Caki2 (cell line): ENCODE data around the gene SLC34A2. TPM values are rescaled to one million over a fixed set of nuclear protein-coding genes. Genes with fewer than 3 reads are reported as not detected.
"Not testable (repeated sequence)": the region's sequence is repeated elsewhere in the genome, so short reads cannot be mapped to it uniquely, and the experiment has no call there.

Experiments
- DNase-seq: peaks from one replicate; pipeline ENCODE4 v3.0.0-alpha.2; 2015; ENCODE audit warnings: low read depth
- in situ Hi-C: cut with HindIII; loops from 2 replicates; pipeline ENCODE4 v1.10.0; 2016; ENCODE audit warnings: low sequenced_read_pairs, low pct_unique_long_range_greater_than_20kb, mixed read lengths
- total RNA-seq: library from RNA; depleted of rRNA; stranded (reverse); fragments of >200 nt; shearing (Covaris generic); gene quantifications from 2 replicates; pipeline ENCODE4 v1.2.3, GENCODE V29; 2014; ENCODE audit warnings: low replicate concordance

Gene SLC34A2
- total RNA-seq, 1 experiment from 2014 or later: not detected

DNA sequence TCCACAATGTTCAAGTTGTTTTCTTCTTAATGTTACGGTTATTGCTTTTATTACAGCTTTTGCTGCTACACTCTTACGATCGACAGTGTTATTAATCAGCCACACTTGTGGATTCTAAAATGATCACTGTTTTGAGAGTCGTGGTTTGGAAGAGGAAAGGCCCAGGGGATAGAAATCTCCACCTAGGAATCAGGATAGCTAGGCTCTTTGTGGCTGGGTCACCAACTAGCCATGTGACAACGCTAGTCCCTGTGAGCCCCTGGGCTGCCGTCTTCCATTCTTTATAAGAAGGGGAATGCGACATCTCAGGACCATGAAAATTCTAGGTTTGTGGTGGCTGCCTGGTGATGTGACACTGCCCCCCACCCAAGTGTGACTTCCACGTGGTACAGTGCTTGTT is 380 bp downstream of the SLC34A2 start:
- no peak for DNase-seq
- in situ Hi-C loops: no loop called here

DNA sequence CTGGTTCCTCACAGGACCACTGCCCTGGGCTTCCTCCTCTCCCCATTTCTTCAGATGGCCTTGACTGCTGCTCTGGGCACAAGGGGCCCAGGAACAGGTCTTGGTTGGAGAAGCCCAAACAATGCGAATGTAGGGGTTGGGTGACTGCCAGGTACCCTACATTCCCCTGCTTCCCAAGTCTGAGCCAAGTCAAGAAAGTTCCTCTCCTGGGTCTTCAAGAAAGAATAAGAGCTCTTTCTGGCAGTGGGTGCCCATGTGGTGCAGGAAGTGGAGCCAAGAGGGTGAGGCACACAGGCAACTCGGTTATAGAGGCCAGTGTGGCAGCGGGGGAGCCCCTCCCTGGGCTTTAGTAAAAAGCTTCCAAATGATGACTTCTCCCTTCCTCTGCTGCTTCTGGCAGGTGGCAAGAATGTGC is 2.7 kb downstream of the SLC34A2 start:
- DNase-seq: no peak
- in situ Hi-C loops: no loop called here

DNA sequence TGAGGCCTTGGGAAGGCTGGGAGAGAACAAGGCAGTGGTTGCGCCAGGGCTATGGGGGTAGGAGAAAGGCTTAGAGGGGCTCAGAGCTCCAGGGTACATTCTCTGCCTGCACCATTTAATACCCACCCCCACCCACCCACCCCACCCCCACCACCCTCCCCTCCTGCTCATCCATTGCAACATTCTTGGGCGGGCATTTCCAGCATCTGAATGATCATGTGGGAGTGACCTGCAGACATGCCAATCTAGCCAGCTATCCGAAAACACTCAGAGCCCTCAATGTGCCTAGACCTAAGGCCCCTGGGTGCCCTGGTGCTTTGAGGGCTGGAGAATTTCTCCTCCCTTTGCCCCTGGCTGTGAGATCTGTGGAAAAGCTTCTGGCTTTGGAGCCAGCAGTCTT is 3.1 kb downstream of the SLC34A2 start:
- DNase-seq: no peak
- in situ Hi-C loops: no loop called here

DNA sequence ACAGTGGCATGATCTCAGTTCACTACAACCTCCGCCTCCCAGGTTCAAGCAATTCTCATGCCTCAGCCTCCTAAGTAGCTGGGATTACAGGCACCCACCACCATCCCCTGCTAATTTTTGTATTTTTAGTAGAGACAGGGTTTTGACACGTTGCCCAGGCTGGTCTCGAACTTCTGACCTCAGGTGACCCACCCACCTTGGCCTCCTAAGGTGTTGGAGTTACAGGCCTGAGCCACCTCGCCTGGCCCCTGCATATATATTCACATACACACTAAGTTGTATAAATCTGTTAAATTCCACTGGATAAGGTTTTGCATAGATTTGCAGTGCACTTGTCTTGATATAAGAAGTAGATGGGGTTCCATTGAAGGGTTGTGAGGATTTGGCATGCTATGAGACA is 5.8 kb downstream of the SLC34A2 start:
- DNase-seq, in situ Hi-C loops: not testable (repeated sequence)

DNA sequence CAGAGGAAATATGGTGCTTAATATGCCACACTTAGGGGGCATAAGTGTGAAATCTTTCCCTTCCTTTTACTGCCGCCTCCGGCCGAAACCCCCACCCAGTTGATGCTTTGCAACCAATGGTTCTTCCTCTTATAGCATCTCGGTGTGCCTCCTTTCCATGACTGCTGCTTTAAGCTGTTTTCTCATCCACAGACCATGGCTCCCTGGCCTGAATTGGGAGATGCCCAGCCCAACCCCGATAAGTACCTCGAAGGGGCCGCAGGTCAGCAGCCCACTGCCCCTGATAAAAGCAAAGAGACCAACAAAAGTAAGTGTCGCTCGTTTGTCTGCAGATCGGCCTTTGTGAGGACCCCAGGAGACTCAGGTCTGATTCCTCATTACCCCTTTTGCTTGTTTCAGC is 6.7 kb downstream of the SLC34A2 start:
- no peak for DNase-seq
- in situ Hi-C loops: no loop called here

DNA sequence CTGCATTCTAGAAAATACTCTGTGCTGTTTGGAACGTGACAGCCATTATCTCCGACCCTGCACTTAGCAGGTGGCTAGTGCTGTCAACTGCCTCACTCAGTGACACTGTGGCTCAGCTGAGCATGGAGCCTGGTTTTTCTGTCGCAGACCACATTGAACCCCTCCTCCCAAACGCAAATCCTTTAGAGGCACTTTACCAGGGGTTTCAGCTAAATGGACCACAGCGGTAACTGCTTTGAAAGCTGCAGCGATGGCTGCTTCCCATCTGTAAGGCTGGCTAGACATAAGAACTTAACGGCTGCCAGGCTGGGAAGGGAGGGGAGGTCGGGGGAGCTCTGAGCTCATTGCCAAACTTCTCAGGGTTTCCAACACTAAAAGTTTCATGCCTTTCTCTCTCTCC is 8.1 kb downstream of the SLC34A2 start:
- DNase-seq: no peak
- in situ Hi-C loops: no loop called here

DNA sequence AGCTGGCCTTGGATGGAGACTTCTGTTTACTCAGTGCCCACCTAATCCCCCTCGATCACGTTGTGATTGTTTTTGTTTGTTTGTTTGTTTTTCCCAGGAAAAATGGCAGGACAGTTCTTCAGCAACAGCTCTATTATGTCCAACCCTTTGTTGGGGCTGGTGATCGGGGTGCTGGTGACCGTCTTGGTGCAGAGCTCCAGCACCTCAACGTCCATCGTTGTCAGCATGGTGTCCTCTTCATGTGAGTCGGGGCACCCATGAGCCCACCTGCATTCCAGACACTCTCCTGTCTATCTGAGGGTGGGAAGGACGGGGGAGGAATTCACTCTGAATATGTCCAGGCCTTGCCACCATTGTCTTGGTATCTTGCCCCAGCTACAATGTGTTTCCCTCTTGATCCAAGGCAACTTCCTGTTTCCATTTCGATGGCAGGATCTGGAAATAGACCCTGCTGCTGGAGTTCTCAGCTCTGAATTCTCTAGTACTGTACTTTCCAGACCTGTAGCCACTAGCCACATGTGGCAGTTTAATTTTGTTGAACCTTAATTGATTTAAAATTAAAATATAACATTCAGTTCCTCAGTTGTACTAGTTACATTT is 10.5 kb downstream of the SLC34A2 start:
- in situ Hi-C loops: no loop called here
- no peak for DNase-seq

DNA sequence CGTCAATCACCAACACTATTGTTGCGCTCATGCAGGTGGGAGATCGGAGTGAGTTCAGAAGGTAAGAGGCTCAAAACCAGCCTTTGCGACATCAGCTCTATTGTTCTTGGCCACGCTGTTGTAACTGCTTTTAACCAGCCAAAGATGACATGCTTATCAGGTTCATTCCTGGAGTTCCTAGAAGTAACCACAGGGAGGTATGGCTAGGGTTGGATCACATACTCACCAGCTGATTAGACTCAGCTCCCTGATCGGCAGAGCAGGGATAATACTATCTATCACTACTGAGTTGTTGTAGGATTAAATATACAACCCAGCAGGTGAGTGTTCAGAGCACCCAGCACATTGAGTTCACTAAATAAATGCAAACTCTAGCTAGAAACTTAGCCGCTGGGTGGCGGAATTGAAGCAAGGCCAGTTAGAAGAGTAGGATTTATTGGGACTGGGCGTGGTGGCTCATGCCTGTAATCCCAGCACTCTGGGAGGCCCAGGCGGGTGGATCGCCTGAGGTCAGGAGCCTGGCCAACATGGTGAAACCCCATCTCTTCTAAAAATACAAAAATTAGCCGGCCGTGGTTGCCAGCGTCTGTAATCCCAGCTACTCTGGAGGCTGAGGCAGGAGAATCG is 12.4 kb downstream of the SLC34A2 start:
- in situ Hi-C loops: no loop called here

DNA sequence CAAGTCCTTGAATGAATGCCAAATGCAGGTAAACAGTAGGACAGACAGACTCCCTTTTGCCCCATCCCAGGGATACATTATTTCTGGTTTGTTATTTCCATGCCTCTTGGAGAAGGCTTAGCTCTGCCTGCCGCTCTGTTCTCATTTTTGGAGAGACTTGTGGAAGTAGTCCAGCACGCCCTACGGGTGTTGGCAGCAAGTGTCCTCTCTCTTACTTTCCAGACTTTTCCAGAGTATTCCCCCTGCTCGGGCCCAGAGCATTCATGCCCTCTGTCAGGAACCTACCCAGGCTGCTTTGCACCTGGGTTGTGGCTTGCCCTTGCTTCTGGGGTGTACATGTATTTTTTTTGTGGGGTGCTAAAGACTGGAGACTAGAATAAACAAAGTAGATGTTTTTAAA is 15.3 kb downstream of the SLC34A2 start:
- in situ Hi-C loops: no loop called here

More for the DNA sequence above, 12.4 kb downstream of the SLC34A2 start:
- DNase-seq: peak; percentile 62

DNA sequence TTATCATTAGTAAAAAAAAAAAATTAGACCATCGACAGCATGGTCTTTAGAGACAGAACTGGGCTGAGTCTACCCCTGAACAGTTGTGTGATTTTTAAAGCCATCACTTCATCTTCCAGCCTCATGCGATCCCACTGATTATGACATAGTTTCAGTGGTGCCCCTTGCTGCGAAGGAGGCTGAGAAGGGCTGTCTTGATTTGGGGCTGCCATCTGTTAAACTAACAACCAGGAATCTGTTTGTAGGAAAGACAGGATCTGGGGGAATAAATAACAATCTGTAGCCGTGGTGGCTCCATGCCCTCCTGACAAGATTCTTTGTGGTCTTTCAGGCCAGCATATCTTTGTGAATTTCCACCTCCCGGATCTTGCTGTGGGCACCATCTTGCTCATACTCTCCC is 17.1 kb downstream of the SLC34A2 start:
- in situ Hi-C loops: no loop called here
- no peak for DNase-seq

More for the DNA sequence above, 15.3 kb downstream of the SLC34A2 start:
- DNase-seq: no peak

DNA sequence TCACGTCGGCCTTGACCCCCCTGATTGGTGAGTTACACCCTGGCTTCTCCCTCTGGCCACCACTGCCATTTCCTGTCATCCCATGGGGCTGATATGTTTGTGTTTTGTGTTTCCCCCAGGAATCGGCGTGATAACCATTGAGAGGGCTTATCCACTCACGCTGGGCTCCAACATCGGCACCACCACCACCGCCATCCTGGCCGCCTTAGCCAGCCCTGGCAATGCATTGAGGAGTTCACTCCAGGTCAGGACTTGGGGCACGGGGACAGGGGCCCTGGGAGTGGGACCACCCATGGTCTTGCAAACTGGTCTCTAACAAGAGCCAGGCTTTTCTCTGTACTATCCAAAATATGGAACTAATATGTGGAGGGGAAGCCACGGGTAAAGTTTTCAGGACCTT is 18.7 kb downstream of the SLC34A2 start:
- no peak for DNase-seq

DNA sequence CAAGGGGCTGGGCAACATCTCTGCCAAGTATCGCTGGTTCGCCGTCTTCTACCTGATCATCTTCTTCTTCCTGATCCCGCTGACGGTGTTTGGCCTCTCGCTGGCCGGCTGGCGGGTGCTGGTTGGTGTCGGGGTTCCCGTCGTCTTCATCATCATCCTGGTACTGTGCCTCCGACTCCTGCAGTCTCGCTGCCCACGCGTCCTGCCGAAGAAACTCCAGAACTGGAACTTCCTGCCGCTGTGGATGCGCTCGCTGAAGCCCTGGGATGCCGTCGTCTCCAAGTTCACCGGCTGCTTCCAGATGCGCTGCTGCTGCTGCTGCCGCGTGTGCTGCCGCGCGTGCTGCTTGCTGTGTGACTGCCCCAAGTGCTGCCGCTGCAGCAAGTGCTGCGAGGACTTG is 20.6 kb downstream of the SLC34A2 start:
- in situ Hi-C loops: no loop called here
- no peak for DNase-seq

More for the DNA sequence above, 18.7 kb downstream of the SLC34A2 start:
- in situ Hi-C loops: no loop called here

DNA sequence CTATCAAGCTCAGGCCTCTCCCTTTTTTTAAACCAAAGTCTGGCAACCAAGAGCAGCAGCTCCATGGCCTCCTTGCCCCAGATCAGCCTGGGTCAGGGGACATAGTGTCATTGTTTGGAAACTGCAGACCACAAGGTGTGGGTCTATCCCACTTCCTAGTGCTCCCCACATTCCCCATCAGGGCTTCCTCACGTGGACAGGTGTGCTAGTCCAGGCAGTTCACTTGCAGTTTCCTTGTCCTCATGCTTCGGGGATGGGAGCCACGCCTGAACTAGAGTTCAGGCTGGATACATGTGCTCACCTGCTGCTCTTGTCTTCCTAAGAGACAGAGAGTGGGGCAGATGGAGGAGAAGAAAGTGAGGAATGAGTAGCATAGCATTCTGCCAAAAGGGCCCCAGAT is 21.5 kb downstream of the SLC34A2 start:
- no peak for DNase-seq
- in situ Hi-C loops: no loop called here

DNA sequence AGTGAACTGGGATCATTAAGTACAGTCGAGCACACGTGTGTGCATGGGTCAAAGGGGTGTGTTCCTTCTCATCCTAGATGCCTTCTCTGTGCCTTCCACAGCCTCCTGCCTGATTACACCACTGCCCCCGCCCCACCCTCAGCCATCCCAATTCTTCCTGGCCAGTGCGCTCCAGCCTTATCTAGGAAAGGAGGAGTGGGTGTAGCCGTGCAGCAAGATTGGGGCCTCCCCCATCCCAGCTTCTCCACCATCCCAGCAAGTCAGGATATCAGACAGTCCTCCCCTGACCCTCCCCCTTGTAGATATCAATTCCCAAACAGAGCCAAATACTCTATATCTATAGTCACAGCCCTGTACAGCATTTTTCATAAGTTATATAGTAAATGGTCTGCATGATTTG is 22.3 kb downstream of the SLC34A2 start:
- DNase-seq: no peak
- in situ Hi-C loops: no loop called here

DNA sequence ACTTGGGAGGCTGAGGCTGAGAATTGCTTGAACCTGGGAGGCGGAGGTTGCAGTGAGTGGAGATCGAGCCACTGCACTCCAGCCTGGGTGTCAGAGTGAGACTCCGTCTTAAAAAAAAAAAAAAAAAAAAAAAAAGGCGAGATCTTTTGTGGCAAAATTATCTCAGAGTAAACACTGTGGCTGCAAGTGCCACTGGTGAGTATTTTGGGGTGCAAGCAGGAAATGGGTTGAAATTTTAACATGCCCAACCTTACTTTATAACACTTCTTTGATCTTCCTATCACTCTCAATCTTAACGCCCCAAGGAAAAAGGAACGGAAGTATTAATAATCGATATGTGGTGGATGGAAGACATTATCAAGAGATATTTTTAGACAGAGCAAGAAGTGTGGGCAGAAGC is 32.1 kb downstream of the SLC34A2 start:
- in situ Hi-C loops: no loop called here
- no peak for DNase-seq

DNA sequence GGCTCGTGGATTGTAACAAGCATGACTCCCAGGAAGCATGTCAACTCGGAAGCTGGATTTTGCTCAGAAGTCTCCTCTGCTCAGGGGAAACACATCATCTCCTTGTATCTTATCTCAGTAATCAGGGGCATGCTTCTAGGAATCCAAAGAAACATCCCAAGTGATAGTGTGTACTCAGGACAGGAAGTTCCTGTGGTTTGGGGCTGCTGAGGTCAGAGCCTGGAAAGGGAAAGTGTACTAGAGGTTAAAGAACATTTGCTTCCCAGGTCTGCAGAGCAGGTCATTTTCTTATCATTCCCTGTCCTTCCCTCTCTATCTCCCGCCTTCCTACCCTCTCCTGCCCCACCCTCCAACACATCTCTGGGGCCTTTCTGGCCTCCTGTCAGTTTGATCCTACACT is 38.8 kb downstream of the SLC34A2 start:
- no peak for DNase-seq
- in situ Hi-C loops: no loop called here

DNA sequence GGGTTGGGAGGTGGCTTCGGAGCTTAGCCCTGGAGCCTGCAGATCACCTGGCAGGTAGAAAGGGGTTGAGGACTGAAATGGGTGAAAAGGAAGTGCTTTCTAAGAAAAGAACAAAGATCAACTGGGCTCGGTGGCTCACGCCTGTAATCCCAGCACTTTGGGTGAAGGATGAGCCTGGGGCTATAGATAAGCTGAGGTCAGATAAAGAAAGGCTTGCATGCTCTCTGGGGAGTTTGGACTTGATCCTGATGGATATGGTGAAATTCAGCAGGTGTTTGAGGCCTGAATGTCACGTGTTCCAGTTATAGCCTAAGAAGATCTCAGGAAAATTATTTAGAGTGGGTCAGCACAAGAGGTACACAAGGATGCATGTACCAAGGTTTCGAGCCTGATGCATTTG is 40.8 kb downstream of the SLC34A2 start:
- in situ Hi-C loops: no loop called here
- no peak for DNase-seq

DNA sequence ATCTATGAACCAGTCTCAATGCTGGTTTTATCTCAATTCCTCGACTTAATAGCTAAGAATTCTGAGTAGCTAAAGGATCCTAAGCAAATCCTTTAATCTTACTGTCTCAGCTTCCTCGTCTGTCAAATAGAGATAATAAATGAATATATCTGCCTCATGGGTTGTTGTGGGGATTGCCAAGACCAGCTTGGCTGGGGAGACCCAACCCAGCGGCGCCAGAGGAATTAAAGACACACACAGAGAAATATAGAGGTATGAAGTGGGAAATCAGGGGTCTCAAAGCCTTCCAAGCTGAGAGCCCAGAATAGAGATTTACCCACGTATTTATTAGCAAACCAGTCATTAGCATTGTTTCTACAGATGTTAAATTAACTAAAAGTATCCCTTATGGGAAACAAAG is 41.9 kb downstream of the SLC34A2 start:
- in situ Hi-C loops: no loop called here
- no peak for DNase-seq

DNA sequence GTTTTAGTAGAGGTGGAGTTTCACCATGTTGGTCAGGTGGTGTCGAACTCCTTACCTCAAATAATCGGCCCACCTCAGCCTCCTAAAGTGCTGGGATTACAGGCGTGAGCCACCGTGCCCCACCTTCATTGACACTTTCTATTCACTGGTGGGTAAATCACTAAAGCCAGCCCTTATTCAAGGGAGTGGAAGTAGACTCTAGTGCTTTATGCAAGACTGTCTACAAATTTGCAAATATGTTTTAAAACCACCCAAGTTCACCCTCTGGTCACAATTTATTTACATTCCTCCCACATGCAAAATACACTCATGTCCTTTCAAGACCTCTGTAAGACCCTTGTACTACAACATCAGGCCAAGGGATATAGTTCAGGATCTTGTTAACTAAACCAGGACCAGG is 45.0 kb downstream of the SLC34A2 start:
- in situ Hi-C loops: no loop called here
- DNase-seq: no peak

DNA sequence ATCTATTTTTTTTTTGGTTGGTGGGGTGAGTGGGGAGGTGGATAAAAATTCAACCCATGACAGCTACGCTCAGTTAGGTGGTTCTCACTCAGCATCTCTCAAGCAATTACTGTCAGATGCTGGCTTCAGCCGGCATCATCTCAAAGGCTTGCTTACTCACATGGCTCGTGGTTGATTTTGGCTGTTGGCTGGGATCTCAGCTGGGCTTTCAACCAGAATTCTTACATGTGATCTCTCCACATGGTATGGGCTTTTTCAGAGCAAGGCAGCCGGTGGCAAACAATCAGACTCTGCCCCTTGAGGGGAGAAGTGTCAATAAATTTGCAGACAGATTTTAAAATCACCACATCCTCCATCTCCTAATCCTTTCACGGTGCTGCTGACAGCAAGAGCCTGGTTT is 47.2 kb downstream of the SLC34A2 start:
- DNase-seq: no peak
- in situ Hi-C loops: no loop called here
